HCT116 (cell line): ENCODE measurements around the gene TTYH3. TPM values are rescaled to one million over a fixed set of nuclear protein-coding genes. Genes with fewer than 3 reads are reported as not detected.

ENCODE experiments used
- ATAC-seq: fragments of 200-7000 bp; cut with Tn5 transposase; 2 replicates; pipeline ENCODE4 v1.9.1; 2020; ENCODE audit warnings: mild to moderate bottlenecking, moderate library complexity
- BruUV-seq: library from RNA; stranded (reverse); fragments of 400-500 nt; replicated peaks from 2 replicates; lab custom pipeline; 2021; lab: Mats Ljungman, UMichigan
- CTCF ChIA-PET: fragments of 300-600 bp; sonication (Branson Sonifier 250); formaldehyde crosslinking; loops from one replicate; lab custom pipeline; 2021; ENCODE audit warnings: antibody characterized with exemption; lab: Charles Lee
- POLR2A ChIA-PET: fragments of 300-600, 350-600 bp; sonication (Branson Sonifier 250); formaldehyde crosslinking; loops from one replicate; lab custom pipeline; 2021; ENCODE audit warnings: antibody characterized with exemption; lab: Charles Lee
- RAD21 ChIA-PET, 2 experiments: fragments of 300-600 bp; sonication (Branson Sonifier 250); formaldehyde crosslinking; loops; one replicate each; lab custom pipeline; 2023; ENCODE audit warnings: low total read pairs in 2 of 2; ENCODE audit not compliant: uncharacterized antibody in 2 of 2, unreplicated experiment in 2 of 2, low non-redundant PET in 1 of 2; lab: Charles Lee
- DNase-seq: peaks from one replicate; pipeline ENCODE4 v3.0.0-alpha.2; 2010; ENCODE audit warnings: low read depth, low spot score
- H2AFZ ChIP-seq: fragments of 200-600 bp; shearing (Covaris generic), sonication (generic); 2 replicates; pipeline ENCODE4 v1.6.1; 2017; ENCODE audit warnings: low read depth, mixed run types, mixed read lengths, antibody characterized with exemption, low read length; ENCODE audit not compliant: poor library complexity, severe bottlenecking
- H3K27ac ChIP-seq: 2 replicates; pipeline ENCODE4 v1.5.1; 2012; ENCODE audit warnings: low read depth, low read length
- H3K27me3 ChIP-seq: fragments of 200-600 bp; sonication (generic); 2 replicates; pipeline ENCODE4 v1.6.1; 2016; ENCODE audit warnings: mixed run types, low read length, mixed read lengths; ENCODE audit not compliant: insufficient read depth
- H3K36me3 ChIP-seq, 2 experiments: fragments of 200-500 bp in 1 of 2; fragments of 200-600 bp in 1 of 2; sonication (Bioruptor generic) in 1 of 2; sonication (generic) in 1 of 2; 2 replicates each; pipeline versions ENCODE4 v1.5.1 to v1.6.1; 2014 to 2016; ENCODE audit warnings: low read length in 2 of 2, inconsistent platforms in 1 of 2, mixed read lengths in 1 of 2, mixed run types in 1 of 2; ENCODE audit not compliant: insufficient read depth in 2 of 2, control insufficient read depth in 1 of 2
- H3K4me1 ChIP-seq, 2 experiments: fragments of 200-600 bp in 1 of 2; sonication (generic) in 1 of 2; 2 replicates each; pipeline versions ENCODE4 v1.5.1 to v1.6.1; 2012 to 2017; ENCODE audit warnings: low read length in 2 of 2, inconsistent platforms in 1 of 2, mild to moderate bottlenecking in 1 of 2, mixed read lengths in 1 of 2, mixed run types in 1 of 2, moderate library complexity in 1 of 2; ENCODE audit not compliant: insufficient read depth in 2 of 2, control insufficient read depth in 1 of 2
- H3K4me2 ChIP-seq: fragments of 200-600 bp; sonication (generic); 2 replicates; pipeline ENCODE4 v1.6.1; 2017; ENCODE audit warnings: mixed run types, low read length, mixed read lengths
- H3K4me3 ChIP-seq, 2 experiments: fragments of 200-600 bp in 1 of 2; sonication (generic) in 1 of 2; replicated peaks in 1 of 2; 2 replicates each; pipeline ENCODE4 v1.5.1; 2011 to 2016; ENCODE audit warnings: low read length in 2 of 2, control low read depth in 1 of 2, low read depth in 1 of 2, mild to moderate bottlenecking in 1 of 2, mixed read lengths in 1 of 2, mixed run types in 1 of 2
- H3K79me2 ChIP-seq: fragments of 200-600 bp; sonication (generic); 2 replicates; pipeline ENCODE4 v1.6.1; 2017; ENCODE audit warnings: mild to moderate bottlenecking, mixed run types, low read length, moderate library complexity, mixed read lengths; ENCODE audit not compliant: insufficient read depth
- H3K9ac ChIP-seq: fragments of 200-600 bp; sonication (generic); 2 replicates; pipeline ENCODE4 v1.6.1; 2016; ENCODE audit warnings: low read length, mixed read lengths
- H3K9me2 ChIP-seq: fragments of 200-600 bp; sonication (generic), shearing (Covaris generic); 2 replicates; pipeline ENCODE4 v1.6.1; 2017; ENCODE audit warnings: mixed run types, mild to moderate bottlenecking, moderate library complexity; ENCODE audit not compliant: insufficient read depth
- H3K9me3 ChIP-seq, 2 experiments: fragments of 200-500 bp in 1 of 2; fragments of 200-600 bp in 1 of 2; sonication (Bioruptor generic) in 1 of 2; sonication (generic) in 1 of 2; 2 replicates each; pipeline ENCODE4 v1.6.1; 2014 to 2017; ENCODE audit warnings: low read length in 2 of 2, mixed read lengths in 2 of 2, inconsistent platforms in 1 of 2, low read depth in 1 of 2, mild to moderate bottlenecking in 1 of 2, mixed run types in 1 of 2, moderate library complexity in 1 of 2; ENCODE audit not compliant: control insufficient read depth in 1 of 2, insufficient read depth in 1 of 2
- H4K20me1 ChIP-seq: fragments of 200-600 bp; sonication (generic), shearing (Covaris generic); 2 replicates; pipeline ENCODE4 v1.6.1; 2017; ENCODE audit warnings: mixed run types, mild to moderate bottlenecking, moderate library complexity; ENCODE audit not compliant: insufficient read depth
- ATF3 ChIP-seq: IDR thresholded peaks from 2 replicates; pipeline ENCODE4 v1.6.1; 2012
- CBX3 ChIP-seq: IDR thresholded peaks from 2 replicates; pipeline ENCODE4 v1.6.1; 2012; ENCODE audit warnings: low read depth
- CEBPB ChIP-seq: IDR thresholded peaks from 2 replicates; pipeline ENCODE4 v1.6.1; 2012; ENCODE audit warnings: low read depth
- CTCF ChIP-seq, 3 experiments: fragments of 200-600 bp in 1 of 3; sonication (generic) in 1 of 3; IDR thresholded peaks in 2 of 3; conservative IDR thresholded peaks in 1 of 3; 2 replicates each; pipeline ENCODE4 v1.5.1; 2012 to 2017; ENCODE audit warnings: low read depth in 2 of 3, low read length in 2 of 3, antibody characterized with exemption in 1 of 3, borderline replicate concordance in 1 of 3, control low read depth in 1 of 3, mild to moderate bottlenecking in 1 of 3, mixed read lengths in 1 of 3, mixed run types in 1 of 3, moderate library complexity in 1 of 3; ENCODE audit not compliant: insufficient read depth in 1 of 3
- EGR1 ChIP-seq: IDR thresholded peaks from 2 replicates; pipeline ENCODE4 v1.6.1; 2012; ENCODE audit warnings: low read depth
- EZH2 ChIP-seq: fragments of 200-600 bp; sonication (generic); IDR thresholded peaks from 2 replicates; pipeline ENCODE4 v1.6.1; 2017; ENCODE audit warnings: antibody characterized with exemption, mixed run types
- JUND ChIP-seq: IDR thresholded peaks from 2 replicates; pipeline ENCODE4 v1.6.1; 2012
- MAX ChIP-seq: IDR thresholded peaks from 2 replicates; pipeline ENCODE4 v1.6.1; 2012
- POLR2A ChIP-seq: IDR thresholded peaks from 2 replicates; pipeline ENCODE4 v1.7.0; 2011; ENCODE audit warnings: borderline replicate concordance; ENCODE audit not compliant: insufficient read depth, insufficient read length; ENCODE audit errors: extremely low read depth
- POLR2AphosphoS5 ChIP-seq: IDR thresholded peaks from 2 replicates; pipeline ENCODE4 v1.6.1; 2011; ENCODE audit warnings: mild to moderate bottlenecking, low read depth, low read length, moderate library complexity
- RAD21 ChIP-seq: IDR thresholded peaks from 2 replicates; pipeline ENCODE4 v1.6.1; 2012; ENCODE audit warnings: low read depth, mild to moderate bottlenecking
- REST ChIP-seq: IDR thresholded peaks from 2 replicates; pipeline ENCODE4 v1.6.1; 2012; ENCODE audit warnings: low read depth
- SIN3A ChIP-seq: IDR thresholded peaks from 2 replicates; pipeline ENCODE4 v1.6.1; 2012; ENCODE audit warnings: low read depth
- SP1 ChIP-seq: IDR thresholded peaks from 2 replicates; pipeline ENCODE4 v1.6.1; 2012; ENCODE audit warnings: low read depth
- SRF ChIP-seq: IDR thresholded peaks from 2 replicates; pipeline ENCODE4 v1.6.1; 2012; ENCODE audit warnings: low read depth
- TCF7L2 ChIP-seq: IDR thresholded peaks from 2 replicates; pipeline ENCODE4 v1.7.0; 2011; ENCODE audit warnings: borderline replicate concordance, inconsistent platforms; ENCODE audit not compliant: insufficient read depth, insufficient read length; ENCODE audit errors: extremely low read depth
- YY1 ChIP-seq: IDR thresholded peaks from 2 replicates; pipeline ENCODE4 v1.6.1; 2011; ENCODE audit warnings: low read length, low read depth, moderate library complexity, mild to moderate bottlenecking; ENCODE audit not compliant: insufficient replicate concordance; ENCODE audit errors: extremely low read depth
- ZBTB33 ChIP-seq: IDR thresholded peaks from 2 replicates; pipeline ENCODE4 v1.6.1; 2011; ENCODE audit warnings: mild to moderate bottlenecking, low read length, moderate library complexity; ENCODE audit not compliant: insufficient replicate concordance; ENCODE audit errors: extremely low read depth
- ZFX ChIP-seq: fragments of 450-650 bp; IDR thresholded peaks from 2 replicates; pipeline ENCODE4 v1.6.1; 2017
- intact Hi-C: fragments of 100-400 bp; cut with micrococcal nuclease; formaldehyde crosslinking; loops from 2 replicates; pipeline ENCODE4 v1.10.0; 2022
- total RNA-seq: library from RNA; stranded (reverse); gene quantifications from one replicate; pipeline ENCODE4 v1.2.1, GENCODE V29; 2021; ENCODE audit not compliant: unreplicated experiment

Gene TTYH3
- total RNA-seq, 1 experiment from 2014 or later: 40.3 TPM

GRCh38 chr7:2596464-2597272, 35.1 kb upstream of the TTYH3 start:
- ATAC-seq: no peak
- POLR2A ChIA-PET: no interaction called here
- BruUV-seq: no TSS peak

More at GRCh38 chr7:2596464-2597272, 35.1 kb upstream of the TTYH3 start:
- intact Hi-C loops: no loop called here
- ChIA-PET RAD21 (no interaction called here), CTCF (no interaction called here)
- Histone ChIP-seq H3K27me3 (no peaks in the 10 kb centered on the region), H3K79me2 (no peaks in the 10 kb centered on the region), H3K4me2 (no peak overlapping the region), H3K9me3 (no peaks in the 10 kb centered on the region), H3K36me3 (peaks cover 6 to 8% of the 10 kb centered on the region in 2 experiments; a peak in 2 of 4 replicates), H3K9ac (no peak overlapping the region), H4K20me1 (no peaks in the 10 kb centered on the region), H3K4me3 (no peak overlapping the region), H3K9me2 (no peaks in the 10 kb centered on the region), H3K27ac (no peak overlapping the region), H2AFZ (no peak overlapping the region), H3K4me1 (no peaks in the 10 kb centered on the region)
- no peak for DNase-seq
- TF ChIP-seq ZFX (no peak), CTCF (IDR thresholded peaks at IDR 0.05 in 2 of 3, conservative IDR thresholded peaks at IDR 0.05 in 1 of 3; ENCODE audit: borderline replicate concordance in 1 of 3, insufficient read depth in 1 of 3, low read depth in 2 of 3, low read length in 2 of 3) (no peak), SP1 (no peak), SIN3A (no peak), EZH2 (no peak), YY1 (no peak), RAD21 (no peak), CEBPB (no peak), ATF3 (no peak), POLR2A (no peak), MAX (no peak), REST (no peak), JUND (no peak), ZBTB33 (no peak), TCF7L2 (no peak), POLR2AphosphoS5 (no peak), CBX3 (no peak), SRF (no peak), EGR1 (no peak)
